ENCODE results near the gene SHLD1. TPM values are rescaled to one million over a fixed set of nuclear protein-coding genes. Genes with fewer than 3 reads are reported as not detected.
"Not testable (repeated sequence)": the region's sequence is repeated elsewhere in the genome, so short reads cannot be mapped to it uniquely, and the experiment has no call there.

SHLD1 gene
- total RNA-seq, 2 experiments from 2014 or later: 10.1 TPM

DNA sequence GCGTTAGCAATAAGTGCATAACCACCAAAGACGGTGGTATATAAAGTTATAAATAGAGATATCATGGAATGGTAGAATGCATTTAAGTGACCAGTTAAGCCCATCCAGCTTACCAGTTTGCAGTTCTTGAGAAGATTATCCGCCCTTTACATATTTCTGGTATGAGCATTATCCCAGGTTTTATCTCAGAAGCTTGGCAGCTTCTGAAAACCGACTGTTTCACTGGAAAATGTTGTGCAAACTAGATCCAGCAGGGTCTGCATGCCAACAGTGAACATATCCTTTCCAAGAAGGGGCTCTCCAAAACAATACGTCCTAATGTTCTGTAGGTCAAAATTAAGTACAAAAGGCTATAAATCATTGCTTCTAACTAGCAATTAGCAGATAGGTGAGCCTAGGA is 29.5 kb upstream of the SHLD1 start:
- Mint-ChIP-seq H3K4me1 (ENCODE audit: low read depth) (peaks cover 8% of the 10 kb centered on the region), H3K4me3 (no peak overlapping the region), H3K27me3 (ENCODE audit: low read depth) (no peaks in the 10 kb centered on the region), H3K36me3 (ENCODE audit: low read depth) (no peaks in the 10 kb centered on the region), H3K27ac (no peak overlapping the region), H3K9me3 (peaks cover 4% of the 10 kb centered on the region)
- CTCF ChIA-PET: no interaction called here
- intact Hi-C loops (cut with micrococcal nuclease): no loop called here
- no peak for DNase-seq

DNA sequence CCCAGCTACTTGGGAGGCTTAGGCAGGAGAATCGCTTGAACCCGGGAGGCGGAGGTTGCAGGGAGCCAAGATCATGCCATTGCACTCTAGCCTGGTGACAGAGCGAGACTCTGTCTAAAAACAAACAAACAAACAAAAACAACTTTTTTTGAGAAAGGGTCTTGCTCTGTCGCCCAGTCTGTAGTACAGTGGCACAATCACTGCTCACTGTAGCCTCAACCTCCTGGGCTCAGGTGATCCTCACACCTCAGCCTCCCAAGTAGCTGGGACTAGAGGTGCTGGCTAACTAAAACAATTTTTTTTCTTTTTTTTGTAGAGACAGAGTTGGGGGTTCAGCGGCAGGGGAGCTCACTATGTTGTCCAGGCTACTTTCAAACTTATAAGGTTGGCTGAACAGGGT is 28.8 kb upstream of the SHLD1 start:
- H3K9me3 Mint-ChIP-seq; H3K4me1 Mint-ChIP-seq (ENCODE audit: low read depth); CTCF ChIA-PET; H3K4me3 Mint-ChIP-seq; DNase-seq; H3K27me3 Mint-ChIP-seq (ENCODE audit: low read depth); H3K36me3 Mint-ChIP-seq (ENCODE audit: low read depth); intact Hi-C loops (cut with micrococcal nuclease); H3K27ac Mint-ChIP-seq: not testable (repeated sequence)

DNA sequence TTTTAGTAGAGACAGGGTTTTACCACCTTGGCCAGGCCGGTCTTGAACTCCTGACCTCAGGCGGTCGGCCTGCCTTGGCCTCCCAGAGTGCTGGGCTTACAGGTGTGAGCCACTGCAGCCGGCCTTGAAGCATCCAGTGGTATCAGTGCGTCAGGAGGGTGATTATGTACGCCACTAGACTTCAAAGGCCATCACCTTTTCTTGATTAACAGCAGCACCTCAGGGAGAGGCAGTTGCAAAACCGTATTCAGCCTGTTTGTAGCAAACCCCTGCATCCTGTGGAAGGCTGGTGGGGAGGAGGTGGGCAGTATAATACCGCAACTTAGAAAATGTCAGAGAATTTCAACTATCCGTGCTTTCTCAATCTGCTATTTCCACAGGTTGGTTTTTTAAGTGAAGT is 27.3 kb upstream of the SHLD1 start:
- peaks cover 3% of the 10 kb centered on the region for H3K9me3 Mint-ChIP-seq
- CTCF ChIA-PET: no interaction called here
- H3K4me3 Mint-ChIP-seq: no peak overlapping the region
- H3K36me3 Mint-ChIP-seq (ENCODE audit: low read depth): no peaks in the 10 kb centered on the region
- no peak for DNase-seq
- intact Hi-C loops (cut with micrococcal nuclease): no loop called here
- peaks cover 2% of the 10 kb centered on the region for H3K4me1 Mint-ChIP-seq (ENCODE audit: low read depth)
- H3K27ac Mint-ChIP-seq: no peak overlapping the region
- H3K27me3 Mint-ChIP-seq (ENCODE audit: low read depth): no peaks in the 10 kb centered on the region

DNA sequence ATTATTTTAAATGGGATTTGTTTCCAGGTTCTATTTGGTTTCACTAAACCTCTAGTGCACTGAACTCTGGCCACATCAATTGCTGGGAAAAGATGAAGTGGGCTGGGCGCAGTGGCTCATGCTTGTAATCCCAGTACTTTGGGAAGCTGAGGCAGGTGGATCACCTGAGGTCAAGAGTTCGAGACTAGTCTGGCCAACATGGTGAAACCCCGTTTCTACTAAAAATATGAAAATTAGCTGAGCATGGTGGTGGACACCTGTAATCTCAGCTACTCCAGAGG is 25.1 kb upstream of the SHLD1 start:
- not testable (repeated sequence) for H3K4me3 Mint-ChIP-seq; H3K4me1 Mint-ChIP-seq (ENCODE audit: low read depth)

DNA sequence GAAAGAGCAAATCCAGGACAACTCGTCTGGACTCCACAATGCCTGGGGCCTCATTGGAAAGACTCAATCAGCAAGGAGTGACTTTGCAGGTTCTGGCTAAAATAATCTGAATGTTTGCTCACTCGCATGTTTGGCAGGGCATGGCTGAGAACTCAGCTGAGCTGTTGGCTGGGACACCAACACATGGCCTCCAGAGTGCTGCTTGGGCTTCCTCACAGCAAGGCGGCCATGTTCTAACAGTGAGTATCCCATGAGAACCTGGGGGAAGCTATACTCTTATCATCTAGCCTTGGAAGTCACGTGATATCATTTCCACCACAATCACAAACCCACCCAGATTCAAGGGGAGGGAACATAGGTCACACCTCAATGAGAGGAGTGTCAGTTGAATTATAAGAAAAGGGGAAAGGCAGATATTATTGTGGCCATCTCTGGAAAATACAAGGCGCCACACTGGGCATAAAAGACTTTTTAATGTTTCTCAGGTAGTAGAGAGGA is 23.1 kb upstream of the SHLD1 start:
- no peak for DNase-seq
- CTCF ChIA-PET: interaction anchor here (0.5 to 0.6 kb wide), 2 partner anchors 59 to 79 kb away, joined by 3 read pairs; no protein-coding TSS in a partner anchor
- intact Hi-C loops (cut with micrococcal nuclease): no loop called here
- Mint-ChIP-seq H3K9me3 (peaks cover 3% of the 10 kb centered on the region), H3K4me3 (no peak overlapping the region), H3K27ac (no peak overlapping the region), H3K4me1 (ENCODE audit: low read depth) (no peaks in the 10 kb centered on the region), H3K36me3 (ENCODE audit: low read depth) (no peaks in the 10 kb centered on the region), H3K27me3 (ENCODE audit: low read depth) (no peaks in the 10 kb centered on the region)

More for the DNA sequence above, 25.1 kb upstream of the SHLD1 start:
- H3K9me3 Mint-ChIP-seq; H3K27ac Mint-ChIP-seq; H3K36me3 Mint-ChIP-seq (ENCODE audit: low read depth); H3K27me3 Mint-ChIP-seq (ENCODE audit: low read depth); intact Hi-C loops (cut with micrococcal nuclease); DNase-seq: not testable (repeated sequence)
- CTCF ChIA-PET: interaction anchor here (0.6 to 1.0 kb wide), 4 partner anchors 19 to 66 kb away, joined by 3 read pairs; no protein-coding TSS in a partner anchor

DNA sequence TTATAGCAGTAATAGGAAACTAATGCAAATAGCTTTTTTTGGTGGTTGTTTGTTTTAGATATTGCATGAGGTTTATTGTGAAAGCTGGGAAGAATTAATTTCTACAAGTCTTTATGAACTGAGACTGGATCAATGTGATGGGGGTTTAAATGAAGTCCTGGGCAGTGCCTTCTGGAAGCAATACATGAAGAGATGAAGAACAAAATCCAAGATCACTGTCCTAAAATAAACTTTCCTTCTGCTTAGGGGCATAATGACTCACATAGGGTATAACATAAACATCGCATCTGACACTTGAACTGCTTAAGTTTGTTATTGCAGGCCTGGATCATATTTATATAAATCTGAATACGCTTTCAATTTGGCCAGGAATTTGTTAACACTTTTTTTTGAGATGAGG is 20.9 kb upstream of the SHLD1 start:
- Mint-ChIP-seq H3K4me3 (no peak overlapping the region), H3K36me3 (ENCODE audit: low read depth) (no peaks in the 10 kb centered on the region), H3K27me3 (ENCODE audit: low read depth) (no peaks in the 10 kb centered on the region), H3K4me1 (ENCODE audit: low read depth) (no peaks in the 10 kb centered on the region), H3K9me3 (peaks cover 3% of the 10 kb centered on the region), H3K27ac (no peak overlapping the region)
- CTCF ChIA-PET: no interaction called here
- DNase-seq: no peak
- intact Hi-C loops (cut with micrococcal nuclease): no loop called here

DNA sequence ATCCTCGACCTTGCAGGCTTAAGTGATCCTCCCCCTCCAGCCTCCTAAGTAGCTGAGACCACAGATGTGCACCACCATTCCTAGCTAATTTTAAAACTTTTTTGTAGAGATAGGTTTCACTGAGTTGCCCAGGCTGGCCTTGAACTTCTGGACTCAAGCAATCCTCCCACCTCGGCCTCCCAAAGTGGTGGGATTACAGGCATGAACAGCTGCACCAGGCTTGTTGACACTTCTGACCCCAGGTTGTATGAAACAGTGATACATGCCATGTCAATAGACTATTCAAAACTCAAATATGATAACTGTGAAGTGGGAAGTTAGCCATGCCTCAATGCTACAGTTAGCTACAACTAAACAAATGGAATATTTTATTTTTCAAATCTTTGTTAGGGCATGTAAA is 20.1 kb upstream of the SHLD1 start:
- CTCF ChIA-PET: interaction anchor here (1.3 kb wide), 1 partner anchor 15 kb away, joined by 3 read pairs; no protein-coding TSS in a partner anchor

DNA sequence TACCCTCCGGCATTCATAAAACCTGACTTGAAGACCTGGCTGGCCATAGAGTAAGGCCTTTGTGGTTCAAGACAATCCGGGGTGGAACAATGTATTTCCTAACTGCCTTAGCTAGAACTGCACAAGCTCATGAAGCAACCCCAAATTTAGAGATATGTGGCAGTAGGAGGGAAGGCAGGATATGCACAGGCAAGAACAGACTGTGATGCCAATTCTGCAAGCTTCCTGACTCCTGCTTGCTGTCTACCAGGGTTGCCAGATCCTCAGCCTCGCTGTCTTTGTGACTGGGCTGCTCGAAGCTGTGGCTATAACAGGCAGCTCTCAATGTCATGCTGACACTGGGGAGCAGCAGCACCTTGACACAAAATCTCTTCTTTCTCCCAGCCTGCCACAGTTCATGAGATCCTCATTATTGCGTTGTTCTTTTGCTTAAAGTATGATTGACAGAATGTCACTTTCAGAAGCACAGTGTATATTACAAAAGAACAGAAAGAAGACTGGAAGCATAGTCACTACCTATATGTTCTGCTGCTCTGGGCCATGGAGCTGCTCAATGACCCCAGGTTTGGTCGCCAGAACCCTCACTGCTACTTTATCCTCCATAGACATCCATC is 18.3 kb upstream of the SHLD1 start:
- Mint-ChIP-seq H3K4me3 (no peak overlapping the region), H3K27me3 (ENCODE audit: low read depth) (no peaks in the 10 kb centered on the region), H3K36me3 (ENCODE audit: low read depth) (no peaks in the 10 kb centered on the region), H3K9me3 (peaks cover 3% of the 10 kb centered on the region), H3K4me1 (ENCODE audit: low read depth) (peaks cover 10% of the 10 kb centered on the region), H3K27ac (no peak overlapping the region)
- intact Hi-C loops (cut with micrococcal nuclease): no loop called here
- DNase-seq: no peak
- CTCF ChIA-PET: no interaction called here

More for the DNA sequence above, 20.1 kb upstream of the SHLD1 start:
- Mint-ChIP-seq H3K4me1 (ENCODE audit: low read depth) (no peaks in the 10 kb centered on the region), H3K9me3 (peaks cover 3% of the 10 kb centered on the region), H3K36me3 (ENCODE audit: low read depth) (no peaks in the 10 kb centered on the region), H3K27ac (no peak overlapping the region), H3K4me3 (no peak overlapping the region), H3K27me3 (ENCODE audit: low read depth) (no peaks in the 10 kb centered on the region)
- intact Hi-C loops (cut with micrococcal nuclease): no loop called here
- DNase-seq: no peak

DNA sequence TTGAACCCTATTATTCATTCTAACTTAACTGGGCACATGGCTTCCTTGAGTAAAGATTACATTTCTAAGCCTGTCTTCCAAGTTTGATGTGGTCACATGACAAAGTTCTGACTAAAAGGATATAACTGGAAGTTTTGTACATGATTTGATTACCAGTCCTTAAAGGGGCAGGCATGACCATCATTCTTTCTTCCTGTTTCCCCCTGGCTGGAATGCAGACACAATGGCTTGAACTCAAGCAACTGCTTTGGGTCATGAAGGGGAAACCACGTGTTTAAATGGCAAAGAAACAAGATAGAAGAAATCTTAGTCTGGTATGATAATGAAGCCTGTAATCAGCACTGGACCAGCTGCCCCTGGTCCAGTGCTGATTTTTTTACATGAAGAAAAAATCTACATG is 15.6 kb upstream of the SHLD1 start:
- H3K27me3 Mint-ChIP-seq (ENCODE audit: low read depth): no peaks in the 10 kb centered on the region
- intact Hi-C loops (cut with micrococcal nuclease): no loop called here
- H3K9me3 Mint-ChIP-seq: no peaks in the 10 kb centered on the region
- no peak for DNase-seq
- no peak overlapping the region for H3K4me3 Mint-ChIP-seq
- no peaks in the 10 kb centered on the region for H3K36me3 Mint-ChIP-seq (ENCODE audit: low read depth)
- no peak overlapping the region for H3K27ac Mint-ChIP-seq
- peaks cover 28% of the 10 kb centered on the region for H3K4me1 Mint-ChIP-seq (ENCODE audit: low read depth)
- CTCF ChIA-PET: no interaction called here

DNA sequence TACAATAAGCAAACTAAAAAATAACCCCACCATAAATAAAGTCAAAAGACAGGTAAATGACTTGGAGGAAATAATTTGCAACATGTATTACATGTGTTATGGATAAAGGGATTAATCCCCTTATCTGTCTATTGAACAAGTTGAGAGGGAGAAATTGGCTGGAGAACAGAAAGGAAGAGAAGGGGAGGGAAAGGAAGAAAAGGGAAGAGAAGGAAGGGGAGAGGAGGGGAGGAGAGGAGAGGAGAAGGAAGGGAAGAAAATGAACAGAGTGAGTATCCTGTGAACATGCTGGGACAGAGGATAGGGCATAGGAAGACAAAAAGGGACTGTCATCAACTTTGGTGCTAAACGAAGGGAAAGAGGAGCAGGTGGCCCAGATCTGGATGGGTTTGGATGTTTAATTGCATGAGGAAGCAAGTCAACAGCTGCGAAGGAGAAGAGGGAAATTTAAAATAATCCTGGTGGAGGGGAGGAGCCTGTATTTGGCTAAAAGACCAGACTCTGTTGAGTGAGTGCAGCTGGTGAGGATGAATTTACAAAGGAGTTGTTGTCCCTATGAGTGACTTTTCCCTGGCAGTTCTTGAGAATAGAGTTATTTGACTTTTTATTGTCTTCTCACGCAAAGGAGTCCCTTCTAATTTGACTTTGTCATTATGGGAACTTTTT is 14.2 kb upstream of the SHLD1 start:
- intact Hi-C loops (cut with micrococcal nuclease): loop anchor here (2.0 kb wide), 1 partner anchor 85 kb away; no protein-coding TSS in a partner anchor
- Mint-ChIP-seq H3K9me3 (no peaks in the 10 kb centered on the region), H3K36me3 (ENCODE audit: low read depth) (no peaks in the 10 kb centered on the region), H3K4me3 (no peak overlapping the region), H3K4me1 (ENCODE audit: low read depth) (peaks cover 28% of the 10 kb centered on the region), H3K27me3 (ENCODE audit: low read depth) (no peaks in the 10 kb centered on the region), H3K27ac (no peak overlapping the region)
- CTCF ChIA-PET: no interaction called here
- no peak for DNase-seq

DNA sequence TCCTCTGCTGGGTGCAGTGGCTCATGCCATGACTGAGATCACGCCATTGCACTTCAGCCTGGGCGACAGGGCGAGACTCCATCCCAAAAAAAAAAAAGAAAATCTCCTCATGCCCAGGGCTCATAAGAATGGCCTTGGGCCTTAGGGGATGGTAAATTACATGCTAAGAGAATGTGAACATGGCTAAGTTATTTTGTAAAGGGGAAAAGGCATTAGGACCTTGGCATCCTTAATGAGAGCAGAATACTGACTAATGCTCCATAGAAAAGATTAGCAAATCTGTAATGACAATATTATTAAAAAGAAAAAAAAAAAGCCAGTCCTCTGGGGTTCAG is 12.6 kb upstream of the SHLD1 start:
- peak overlapping the region; percentile 83 for H3K27ac Mint-ChIP-seq
- DNase-seq: no peak
- H3K36me3 Mint-ChIP-seq (ENCODE audit: low read depth): no peaks in the 10 kb centered on the region
- no peaks in the 10 kb centered on the region for H3K27me3 Mint-ChIP-seq (ENCODE audit: low read depth)
- H3K4me1 Mint-ChIP-seq (ENCODE audit: low read depth): peaks cover 28% of the 10 kb centered on the region
- intact Hi-C loops (cut with micrococcal nuclease): loop anchor here (1.0 to 2.0 kb wide), 4 partner anchors 13 to 208 kb away; partner anchors contain the start of gene SHLD1
- CTCF ChIA-PET: interaction anchor here (0.5 to 1.0 kb wide), 4 partner anchors 30 to 181 kb away, joined by 3 to 4 read pairs (median 3); no protein-coding TSS in a partner anchor
- H3K9me3 Mint-ChIP-seq: no peaks in the 10 kb centered on the region
- H3K4me3 Mint-ChIP-seq: peak overlapping the region; percentile 36

DNA sequence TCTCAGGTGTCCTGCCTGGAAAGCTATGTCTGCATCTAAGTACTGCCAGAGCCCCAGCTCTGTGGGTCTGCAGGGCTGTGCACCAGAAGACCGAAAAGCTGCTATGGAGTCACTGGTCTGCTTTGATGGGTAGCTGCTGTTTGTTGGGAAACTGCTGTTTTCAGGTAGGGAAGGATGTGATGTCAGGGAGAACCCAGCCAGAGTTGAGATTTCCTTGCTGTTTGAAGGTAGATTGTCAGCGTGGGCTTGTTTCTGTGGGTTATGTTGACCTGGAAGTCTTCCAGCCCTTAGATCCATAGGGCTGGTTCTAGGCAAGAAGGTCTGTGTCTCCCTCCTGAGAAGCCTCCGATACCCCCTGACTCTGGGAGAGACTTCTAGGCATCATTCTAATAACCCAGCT is 12.2 kb upstream of the SHLD1 start:
- peak; percentile 25 for DNase-seq
- Mint-ChIP-seq H3K9me3 (no peaks in the 10 kb centered on the region), H3K27ac (peak overlapping the region; percentile 72), H3K4me1 (ENCODE audit: low read depth) (peaks cover 28% of the 10 kb centered on the region), H3K36me3 (ENCODE audit: low read depth) (no peaks in the 10 kb centered on the region), H3K4me3 (no peak overlapping the region), H3K27me3 (ENCODE audit: low read depth) (no peaks in the 10 kb centered on the region)
- CTCF ChIA-PET: interaction anchor here (0.5 to 1.0 kb wide), 4 partner anchors 30 to 182 kb away, joined by 3 to 4 read pairs (median 3); no protein-coding TSS in a partner anchor
- intact Hi-C loops (cut with micrococcal nuclease): loop anchor here (1.0 to 2.0 kb wide), 5 partner anchors 12 to 209 kb away; partner anchors contain the start of gene SHLD1

DNA sequence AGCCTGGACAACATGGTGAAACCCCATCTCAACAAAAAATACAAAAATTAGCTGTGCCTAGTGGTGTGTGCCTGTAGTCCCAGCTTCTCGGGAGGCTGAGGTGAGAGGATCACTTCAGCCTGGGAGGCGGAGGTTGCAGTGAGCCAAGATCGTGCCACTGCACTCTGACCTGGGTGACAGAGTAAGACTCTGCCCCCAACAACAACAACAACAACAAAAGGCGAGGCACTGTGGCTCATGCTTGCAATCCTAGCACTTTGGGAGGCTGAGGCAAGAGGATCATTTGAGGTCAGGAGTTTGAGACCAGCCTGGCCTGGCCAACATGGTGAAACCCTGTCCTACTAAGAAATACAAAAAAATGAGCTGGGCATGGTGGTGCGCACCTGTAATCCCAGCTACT is 9.6 kb upstream of the SHLD1 start:
- H3K4me3 Mint-ChIP-seq; H3K27ac Mint-ChIP-seq; intact Hi-C loops (cut with micrococcal nuclease); H3K9me3 Mint-ChIP-seq; H3K27me3 Mint-ChIP-seq (ENCODE audit: low read depth); H3K36me3 Mint-ChIP-seq (ENCODE audit: low read depth); DNase-seq: not testable (repeated sequence)
- H3K4me1 Mint-ChIP-seq (ENCODE audit: low read depth): peaks cover 28% of the 10 kb centered on the region
- CTCF ChIA-PET: interaction anchor here (0.6 to 1.4 kb wide), 2 partner anchors 172 to 183 kb away, joined by 3 read pairs; no protein-coding TSS in a partner anchor
